IMR-90 (cell line): ENCODE data around the gene PLA2G2A.

Experiments
- BHLHE40 ChIP-seq: fragments of 150-350 bp; IDR thresholded peaks from 2 replicates; pipeline ENCODE4 v1.6.1; 2016; ENCODE audit warnings: mild to moderate bottlenecking, low read depth, low read length
- CEBPB ChIP-seq: IDR thresholded peaks from 2 replicates; pipeline ENCODE4 v1.6.1; 2012; ENCODE audit warnings: low read depth, low read length, improper control_type of control experiment
- CHD1 ChIP-seq: IDR thresholded peaks from 2 replicates; pipeline ENCODE4 v1.6.1; 2012; ENCODE audit warnings: low read depth, low read length, improper control_type of control experiment
- MAFK ChIP-seq: IDR thresholded peaks from 2 replicates; pipeline ENCODE4 v1.6.1; 2012; ENCODE audit warnings: low read depth, low read length, improper control_type of control experiment
- POLR2A ChIP-seq: IDR thresholded peaks from 2 replicates; pipeline ENCODE4 v1.6.1; 2012; ENCODE audit warnings: mild to moderate bottlenecking, low read depth, low read length
- TF ChIP-seq, protein P1 (sequence below): conservative IDR thresholded peaks from 2 replicates; pipeline ENCODE4 v1.5.1; 2012; ENCODE audit warnings: mild to moderate bottlenecking, low read depth, low read length, improper control_type of control experiment

- TF ChIP-seq POLR2A (no peak), MAFK (no peak), CHD1 (no peak), CEBPB (no peak), BHLHE40 (no peak)
- TF ChIP-seq, protein P1, sequence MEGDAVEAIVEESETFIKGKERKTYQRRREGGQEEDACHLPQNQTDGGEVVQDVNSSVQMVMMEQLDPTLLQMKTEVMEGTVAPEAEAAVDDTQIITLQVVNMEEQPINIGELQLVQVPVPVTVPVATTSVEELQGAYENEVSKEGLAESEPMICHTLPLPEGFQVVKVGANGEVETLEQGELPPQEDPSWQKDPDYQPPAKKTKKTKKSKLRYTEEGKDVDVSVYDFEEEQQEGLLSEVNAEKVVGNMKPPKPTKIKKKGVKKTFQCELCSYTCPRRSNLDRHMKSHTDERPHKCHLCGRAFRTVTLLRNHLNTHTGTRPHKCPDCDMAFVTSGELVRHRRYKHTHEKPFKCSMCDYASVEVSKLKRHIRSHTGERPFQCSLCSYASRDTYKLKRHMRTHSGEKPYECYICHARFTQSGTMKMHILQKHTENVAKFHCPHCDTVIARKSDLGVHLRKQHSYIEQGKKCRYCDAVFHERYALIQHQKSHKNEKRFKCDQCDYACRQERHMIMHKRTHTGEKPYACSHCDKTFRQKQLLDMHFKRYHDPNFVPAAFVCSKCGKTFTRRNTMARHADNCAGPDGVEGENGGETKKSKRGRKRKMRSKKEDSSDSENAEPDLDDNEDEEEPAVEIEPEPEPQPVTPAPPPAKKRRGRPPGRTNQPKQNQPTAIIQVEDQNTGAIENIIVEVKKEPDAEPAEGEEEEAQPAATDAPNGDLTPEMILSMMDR, result no peak
Observed at GRCh38 chr1:19949016-19949415, 30.4 kb downstream of the PLA2G2A start.
